ENCODE data around the gene LRRN3.
"Not testable (repeated sequence)": the region's sequence is repeated elsewhere in the genome, so short reads cannot be mapped to it uniquely, and the experiment has no call there.

LRRN3 gene

GRCh38 chr7:111068618-111069017 is 22.3 kb upstream of the LRRN3 start:
- Histone ChIP-seq H2BK120ac (ENCODE audit: low read depth, low read length) (no peak overlapping the region), H2AK5ac (ENCODE audit: low read depth, low read length) (no peak overlapping the region), H3K36me3 (replicated peaks in 1 of 2; ENCODE audit: control insufficient read depth in 2 of 2, insufficient read depth in 2 of 2, low read length in 2 of 2) (no peaks in the 10 kb centered on the region), H2BK15ac (ENCODE audit: low read length) (no peak overlapping the region), H3K4me3 (ENCODE audit: low read length in 2 of 2) (no peak overlapping the region), H3K14ac (ENCODE audit: low read length) (no peak overlapping the region), H2BK12ac (ENCODE audit: low read length) (no peak overlapping the region), H3K79me1 (ENCODE audit: low read depth, low read length) (no peaks in the 10 kb centered on the region), H3K4me2 (ENCODE audit: insufficient read depth, low read length, poor library complexity, severe bottlenecking) (no peak overlapping the region), H3K27ac (replicated peaks; ENCODE audit: low read length) (no peak overlapping the region), H3K23ac (ENCODE audit: low read depth, low read length, poor library complexity) (no peak overlapping the region), H2BK5ac (ENCODE audit: low read length) (no peak overlapping the region), H3K4me1 (ENCODE audit: control insufficient read depth in 2 of 2, insufficient read depth in 1 of 2, low read depth in 1 of 2, low read length in 2 of 2) (peaks cover 0 to 2% of the 10 kb centered on the region in 2 donors), H3K4ac (ENCODE audit: low read length) (no peak overlapping the region), H4K8ac (ENCODE audit: low read depth, low read length) (no peak overlapping the region), H3K27me3 (ENCODE audit: control insufficient read depth in 3 of 3, insufficient read depth in 3 of 3, low read depth in 1 of 3, low read length in 3 of 3) (no peaks in the 10 kb centered on the region), H3K9me3 (replicated peaks in 1 of 2; ENCODE audit: control insufficient read depth in 2 of 2, insufficient read depth in 1 of 2, low read depth in 1 of 2, low read length in 2 of 2) (peaks cover 0 to 3% of the 10 kb centered on the region in 2 donors), H4K91ac (ENCODE audit: low read depth, low read length, poor library complexity) (no peak overlapping the region), H2AFZ (ENCODE audit: low read length) (no peak overlapping the region), H3K9ac (ENCODE audit: low read depth, low read length, poor library complexity) (no peak overlapping the region), H3K18ac (ENCODE audit: low read length) (no peak overlapping the region)
- WGBS, 2 donors (ENCODE audit: extremely low coverage in 2 of 2, insufficient read length in 2 of 2, insufficient replicate concordance in 1 of 2): no CpG with 5 or more reads among the region's 2 CpGs
- DNase-seq (ENCODE audit: low spot score): no peak

- no peak overlapping the region for H3K4ac ChIP-seq (ENCODE audit: low read length)
- no peak overlapping the region for H3K4me3 ChIP-seq (ENCODE audit: low read length in 2 of 2)
- H4K8ac ChIP-seq (ENCODE audit: low read depth, low read length): no peak overlapping the region
- H3K18ac ChIP-seq (ENCODE audit: low read length): no peak overlapping the region
- H3K23ac ChIP-seq (ENCODE audit: low read depth, low read length, poor library complexity): no peak overlapping the region
- peaks cover 0 to 11% of the 10 kb centered on the region in 2 donors for H3K4me1 ChIP-seq (ENCODE audit: control insufficient read depth in 2 of 2, insufficient read depth in 1 of 2, low read depth in 1 of 2, low read length in 2 of 2)
- no peaks in the 10 kb centered on the region for H3K27me3 ChIP-seq (ENCODE audit: control insufficient read depth in 3 of 3, insufficient read depth in 3 of 3, low read depth in 1 of 3, low read length in 3 of 3)
- no peaks in the 10 kb centered on the region for H3K9me3 ChIP-seq (replicated peaks in 1 of 2; ENCODE audit: control insufficient read depth in 2 of 2, insufficient read depth in 1 of 2, low read depth in 1 of 2, low read length in 2 of 2)
- no peak overlapping the region for H2BK5ac ChIP-seq (ENCODE audit: low read length)
- no peak for DNase-seq (ENCODE audit: low spot score)
- H3K9ac ChIP-seq (ENCODE audit: low read depth, low read length, poor library complexity): no peak overlapping the region
- H4K91ac ChIP-seq (ENCODE audit: low read depth, low read length, poor library complexity): no peak overlapping the region
- no peaks in the 10 kb centered on the region for H3K36me3 ChIP-seq (replicated peaks in 1 of 2; ENCODE audit: control insufficient read depth in 2 of 2, insufficient read depth in 2 of 2, low read length in 2 of 2)
- H3K79me1 ChIP-seq (ENCODE audit: low read depth, low read length): no peaks in the 10 kb centered on the region
- H2BK15ac ChIP-seq (ENCODE audit: low read length): no peak overlapping the region
- no peak overlapping the region for H3K4me2 ChIP-seq (ENCODE audit: insufficient read depth, low read length, poor library complexity, severe bottlenecking)
- H3K14ac ChIP-seq (ENCODE audit: low read length): no peak overlapping the region
- no peak overlapping the region for H2AFZ ChIP-seq (ENCODE audit: low read length)
- no peak overlapping the region for H2BK120ac ChIP-seq (ENCODE audit: low read depth, low read length)
- H3K27ac ChIP-seq (replicated peaks; ENCODE audit: low read length): no peak overlapping the region
- H2AK5ac ChIP-seq (ENCODE audit: low read depth, low read length): no peak overlapping the region
- H2BK12ac ChIP-seq (ENCODE audit: low read length): no peak overlapping the region
Observed at GRCh38 chr7:111071556-111071955, 19.4 kb upstream of the LRRN3 start.

DNA sequence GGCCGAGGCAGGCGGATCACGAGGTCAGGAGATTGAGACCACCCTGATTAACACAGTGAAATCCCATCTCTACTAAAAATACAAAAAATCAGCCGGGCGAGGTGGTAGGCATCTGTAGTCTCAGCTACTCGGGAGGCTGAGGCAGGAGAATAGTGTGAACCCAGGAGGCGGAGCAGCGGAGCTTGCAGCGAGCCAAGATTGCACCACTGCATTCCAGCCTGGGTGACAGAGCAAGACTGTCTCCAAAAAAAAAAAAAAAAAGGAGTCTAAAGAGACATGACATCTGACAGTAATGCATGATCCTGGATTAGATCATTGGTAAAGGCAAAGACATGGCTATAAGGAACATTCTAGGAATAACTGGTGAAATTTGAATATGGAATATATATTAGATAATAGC is 18.3 kb upstream of the LRRN3 start:
- H2BK12ac ChIP-seq (ENCODE audit: low read length); H4K8ac ChIP-seq (ENCODE audit: low read depth, low read length); H2AK5ac ChIP-seq (ENCODE audit: low read depth, low read length); DNase-seq (ENCODE audit: low spot score); H3K27me3 ChIP-seq (ENCODE audit: control insufficient read depth in 3 of 3, insufficient read depth in 3 of 3, low read depth in 1 of 3, low read length in 3 of 3); H2AFZ ChIP-seq (ENCODE audit: low read length); H2BK120ac ChIP-seq (ENCODE audit: low read depth, low read length); H3K9ac ChIP-seq (ENCODE audit: low read depth, low read length, poor library complexity); H3K14ac ChIP-seq (ENCODE audit: low read length); H4K91ac ChIP-seq (ENCODE audit: low read depth, low read length, poor library complexity); H3K23ac ChIP-seq (ENCODE audit: low read depth, low read length, poor library complexity); H3K4me2 ChIP-seq (ENCODE audit: insufficient read depth, low read length, poor library complexity, severe bottlenecking); H2BK15ac ChIP-seq (ENCODE audit: low read length); H3K36me3 ChIP-seq (replicated peaks in 1 of 2; ENCODE audit: control insufficient read depth in 2 of 2, insufficient read depth in 2 of 2, low read length in 2 of 2); H3K4me3 ChIP-seq (ENCODE audit: low read length in 2 of 2); H3K4ac ChIP-seq (ENCODE audit: low read length); H3K18ac ChIP-seq (ENCODE audit: low read length); H3K79me1 ChIP-seq (ENCODE audit: low read depth, low read length); H3K27ac ChIP-seq (replicated peaks; ENCODE audit: low read length); H2BK5ac ChIP-seq (ENCODE audit: low read length); H3K9me3 ChIP-seq (replicated peaks in 1 of 2; ENCODE audit: control insufficient read depth in 2 of 2, insufficient read depth in 1 of 2, low read depth in 1 of 2, low read length in 2 of 2): not testable (repeated sequence)
- H3K4me1 ChIP-seq (ENCODE audit: control insufficient read depth in 2 of 2, insufficient read depth in 1 of 2, low read depth in 1 of 2, low read length in 2 of 2): peaks cover 0 to 11% of the 10 kb centered on the region in 2 donors
- WGBS, 2 donors (ENCODE audit: extremely low coverage in 2 of 2, insufficient read length in 2 of 2, insufficient replicate concordance in 1 of 2): no CpG with 5 or more reads among the region's 9 CpGs

GRCh38 chr7:111074071-111074747 is 16.7 kb upstream of the LRRN3 start:
- Histone ChIP-seq H2AK5ac (ENCODE audit: low read depth, low read length) (no peak overlapping the region), H3K4ac (ENCODE audit: low read length) (no peak overlapping the region), H3K14ac (ENCODE audit: low read length) (no peak overlapping the region), H2BK12ac (ENCODE audit: low read length) (no peak overlapping the region), H3K27me3 (ENCODE audit: control insufficient read depth in 3 of 3, insufficient read depth in 3 of 3, low read depth in 1 of 3, low read length in 3 of 3) (no peaks in the 10 kb centered on the region), H3K36me3 (replicated peaks in 1 of 2; ENCODE audit: control insufficient read depth in 2 of 2, insufficient read depth in 2 of 2, low read length in 2 of 2) (no peaks in the 10 kb centered on the region), H3K18ac (ENCODE audit: low read length) (no peak overlapping the region), H2BK15ac (ENCODE audit: low read length) (no peak overlapping the region), H3K27ac (replicated peaks; ENCODE audit: low read length) (no peak overlapping the region), H3K9ac (ENCODE audit: low read depth, low read length, poor library complexity) (no peak overlapping the region), H4K91ac (ENCODE audit: low read depth, low read length, poor library complexity) (no peak overlapping the region), H2AFZ (ENCODE audit: low read length) (no peak overlapping the region), H3K23ac (ENCODE audit: low read depth, low read length, poor library complexity) (no peak overlapping the region), H3K4me1 (ENCODE audit: control insufficient read depth in 2 of 2, insufficient read depth in 1 of 2, low read depth in 1 of 2, low read length in 2 of 2) (peaks cover 0 to 11% of the 10 kb centered on the region in 2 donors), H2BK5ac (ENCODE audit: low read length) (no peak overlapping the region), H3K4me2 (ENCODE audit: insufficient read depth, low read length, poor library complexity, severe bottlenecking) (no peak overlapping the region), H3K79me1 (ENCODE audit: low read depth, low read length) (no peaks in the 10 kb centered on the region), H2BK120ac (ENCODE audit: low read depth, low read length) (no peak overlapping the region), H4K8ac (ENCODE audit: low read depth, low read length) (no peak overlapping the region), H3K9me3 (replicated peaks in 1 of 2; ENCODE audit: control insufficient read depth in 2 of 2, insufficient read depth in 1 of 2, low read depth in 1 of 2, low read length in 2 of 2) (no peaks in the 10 kb centered on the region), H3K4me3 (ENCODE audit: low read length in 2 of 2) (no peak overlapping the region)
- WGBS, 2 donors (ENCODE audit: extremely low coverage in 2 of 2, insufficient read length in 2 of 2, insufficient replicate concordance in 1 of 2): no CpG with 5 or more reads among the region's 3 CpGs
- no peak for DNase-seq (ENCODE audit: low spot score)
